ENCODE results near the gene VRK1.

Gene VRK1

DNA sequence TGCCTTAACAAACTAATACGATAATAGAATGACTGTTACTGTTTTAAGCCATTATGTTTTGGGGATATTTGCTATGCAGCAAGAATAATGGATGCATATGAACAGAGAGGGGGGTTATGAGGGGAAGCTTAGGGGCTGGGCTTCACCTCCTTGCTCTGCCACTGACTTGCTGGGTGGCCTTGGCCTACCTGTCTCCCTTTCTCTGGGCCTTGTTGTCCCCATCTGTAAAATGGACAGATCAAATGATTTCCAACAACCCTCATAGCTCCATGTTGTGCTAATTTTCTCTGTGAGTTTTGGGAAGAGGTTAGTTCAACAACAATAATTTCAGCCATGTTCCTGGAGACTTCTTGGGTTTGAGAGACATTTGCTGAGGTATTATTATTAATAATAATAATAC lies 119.6 kb downstream of the VRK1 start:
- TF ChIP-seq, protein P1, sequence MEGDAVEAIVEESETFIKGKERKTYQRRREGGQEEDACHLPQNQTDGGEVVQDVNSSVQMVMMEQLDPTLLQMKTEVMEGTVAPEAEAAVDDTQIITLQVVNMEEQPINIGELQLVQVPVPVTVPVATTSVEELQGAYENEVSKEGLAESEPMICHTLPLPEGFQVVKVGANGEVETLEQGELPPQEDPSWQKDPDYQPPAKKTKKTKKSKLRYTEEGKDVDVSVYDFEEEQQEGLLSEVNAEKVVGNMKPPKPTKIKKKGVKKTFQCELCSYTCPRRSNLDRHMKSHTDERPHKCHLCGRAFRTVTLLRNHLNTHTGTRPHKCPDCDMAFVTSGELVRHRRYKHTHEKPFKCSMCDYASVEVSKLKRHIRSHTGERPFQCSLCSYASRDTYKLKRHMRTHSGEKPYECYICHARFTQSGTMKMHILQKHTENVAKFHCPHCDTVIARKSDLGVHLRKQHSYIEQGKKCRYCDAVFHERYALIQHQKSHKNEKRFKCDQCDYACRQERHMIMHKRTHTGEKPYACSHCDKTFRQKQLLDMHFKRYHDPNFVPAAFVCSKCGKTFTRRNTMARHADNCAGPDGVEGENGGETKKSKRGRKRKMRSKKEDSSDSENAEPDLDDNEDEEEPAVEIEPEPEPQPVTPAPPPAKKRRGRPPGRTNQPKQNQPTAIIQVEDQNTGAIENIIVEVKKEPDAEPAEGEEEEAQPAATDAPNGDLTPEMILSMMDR (IDR thresholded peaks at IDR 0.05; ENCODE audit: low read depth, low read length): no peak
- DNase-seq (ENCODE audit: extremely low read depth, low read depth): no peak

DNA sequence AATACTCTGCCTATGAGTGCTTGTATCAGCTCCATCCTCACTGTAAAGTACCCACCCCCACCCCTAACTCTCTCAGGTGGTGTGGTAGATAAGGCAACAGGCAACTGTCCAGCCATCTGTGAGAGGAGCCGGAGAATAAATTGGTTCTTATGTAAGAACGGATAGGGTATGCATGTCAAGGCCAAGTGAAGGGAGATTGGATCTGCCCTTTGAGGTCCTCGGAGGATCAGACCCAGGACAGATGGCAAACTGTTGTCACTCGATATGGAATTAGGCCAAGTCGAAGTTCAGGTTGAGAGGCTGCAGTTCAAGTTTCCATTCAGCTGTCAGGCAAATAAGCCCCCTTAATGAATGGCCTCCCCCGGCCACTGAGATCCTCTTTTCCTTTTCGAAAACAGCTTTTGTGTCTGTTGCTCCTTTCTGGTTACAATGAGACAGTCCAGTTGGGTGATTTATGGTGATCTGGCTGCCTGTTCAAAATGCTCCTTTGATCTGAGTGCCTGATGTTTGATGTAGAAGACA lies 120.3 kb downstream of the VRK1 start:
- no peak for DNase-seq (ENCODE audit: extremely low read depth, low read depth)
- TF ChIP-seq, protein P1 (IDR thresholded peaks at IDR 0.05; ENCODE audit: low read depth, low read length): no peak

- DNase-seq (ENCODE audit: extremely low read depth, low read depth): no peak
Measured at GRCh38 chr14:96920023-96920422, 122.8 kb downstream of the VRK1 start.

GRCh38 chr14:96920820-96921219 lies 123.6 kb downstream of the VRK1 start:
- TF ChIP-seq, protein P1 (IDR thresholded peaks at IDR 0.05; ENCODE audit: low read depth, low read length): no peak
- no peak for DNase-seq (ENCODE audit: extremely low read depth, low read depth)

More at GRCh38 chr14:96920023-96920422, 122.8 kb downstream of the VRK1 start:
- TF ChIP-seq, protein P1 (IDR thresholded peaks at IDR 0.05; ENCODE audit: low read depth, low read length): no peak

DNA sequence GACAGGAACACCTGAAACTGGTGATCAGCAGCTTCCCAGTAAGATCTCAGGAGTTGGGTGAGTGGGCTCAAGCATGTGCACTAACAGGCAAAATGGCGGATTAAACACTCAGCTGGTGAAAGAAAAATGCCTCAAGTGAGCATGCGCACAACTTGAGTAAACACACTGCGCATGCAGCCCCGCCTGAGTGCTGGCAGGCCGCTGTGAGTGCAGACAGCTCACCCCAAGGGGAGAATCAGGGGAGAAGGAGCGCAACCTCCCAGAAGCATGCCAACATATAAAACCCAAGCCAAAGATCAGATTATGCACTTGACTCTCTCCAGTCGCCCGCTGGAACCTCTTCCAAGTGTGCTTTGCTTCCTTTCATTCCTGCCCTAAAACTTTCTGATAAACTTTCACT lies 125.8 kb downstream of the VRK1 start:
- TF ChIP-seq, protein P1 (IDR thresholded peaks at IDR 0.05; ENCODE audit: low read depth, low read length): no peak
- no peak for DNase-seq (ENCODE audit: extremely low read depth, low read depth)

DNA sequence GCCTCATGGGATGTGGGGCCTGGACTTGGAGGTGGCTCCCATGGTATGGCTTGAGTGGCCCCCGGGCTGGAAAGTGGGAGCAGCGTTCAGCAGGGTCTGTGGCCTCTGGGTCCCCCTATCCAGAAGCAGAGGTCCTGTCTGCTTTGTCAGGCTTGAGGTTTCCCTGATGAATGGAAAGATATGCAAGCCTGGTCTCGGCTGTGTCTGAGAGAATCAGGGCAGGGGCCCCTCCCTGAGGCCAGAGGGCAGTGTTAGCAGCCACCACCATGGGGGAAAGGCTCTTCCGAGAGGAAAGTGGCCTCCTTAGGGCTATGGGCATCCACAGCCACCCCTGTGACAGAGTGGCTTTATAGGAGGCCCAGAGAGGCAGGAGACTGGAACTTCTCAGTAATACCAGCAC lies 128.2 kb downstream of the VRK1 start:
- DNase-seq (ENCODE audit: extremely low read depth, low read depth): no peak
- TF ChIP-seq, protein P1 (IDR thresholded peaks at IDR 0.05; ENCODE audit: low read depth, low read length): no peak

- TF ChIP-seq, protein P1 (IDR thresholded peaks at IDR 0.05; ENCODE audit: low read depth, low read length): no peak
- DNase-seq (ENCODE audit: extremely low read depth, low read depth): no peak
Measured at GRCh38 chr14:96926001-96926400, 128.8 kb downstream of the VRK1 start.

Data from AG09319 (cell line).